ENCODE measurements around the gene EXOSC1. TPM values are rescaled to one million over a fixed set of nuclear protein-coding genes. Genes with fewer than 3 reads are reported as not detected.

EXOSC1 gene
- total RNA-seq, 2 experiments from 2014 or later = 28.8 to 29.7 TPM

DNA sequence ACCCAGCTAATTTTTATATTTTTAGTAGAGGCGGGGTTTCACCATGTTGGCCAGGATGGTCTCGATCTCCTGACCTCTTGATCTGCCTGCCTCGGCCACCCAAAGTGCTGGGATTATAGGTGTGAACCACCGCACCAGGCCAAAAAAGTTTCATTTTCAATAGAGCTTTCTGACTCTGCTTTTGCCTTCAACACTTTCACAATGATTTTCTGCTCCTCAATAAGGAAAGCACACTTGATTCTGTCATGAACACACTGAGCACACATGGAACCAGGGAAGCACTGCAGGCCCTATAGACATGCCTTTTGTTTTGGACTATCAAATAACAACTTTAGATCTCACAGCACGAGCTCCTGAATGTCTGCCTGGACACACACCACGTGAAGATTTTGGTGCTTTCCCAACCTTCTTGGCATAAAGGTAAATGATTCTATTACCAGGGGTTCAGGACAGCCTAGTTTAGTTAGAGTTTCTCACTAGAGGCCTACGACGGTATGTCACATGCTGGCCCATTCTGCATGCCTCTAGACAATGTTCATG is 52.7 kb downstream of the EXOSC1 start:
- Mint-ChIP-seq H3K4me3 (no peak overlapping the region), H3K4me1 (ENCODE audit: low read depth) (no peaks in the 10 kb centered on the region), H3K27me3 (no peaks in the 10 kb centered on the region), H3K36me3 (ENCODE audit: low read depth) (peaks cover 54% of the 10 kb centered on the region), H3K27ac (no peak overlapping the region), H3K9me3 (no peaks in the 10 kb centered on the region)
- TF ChIP-seq, protein P1, sequence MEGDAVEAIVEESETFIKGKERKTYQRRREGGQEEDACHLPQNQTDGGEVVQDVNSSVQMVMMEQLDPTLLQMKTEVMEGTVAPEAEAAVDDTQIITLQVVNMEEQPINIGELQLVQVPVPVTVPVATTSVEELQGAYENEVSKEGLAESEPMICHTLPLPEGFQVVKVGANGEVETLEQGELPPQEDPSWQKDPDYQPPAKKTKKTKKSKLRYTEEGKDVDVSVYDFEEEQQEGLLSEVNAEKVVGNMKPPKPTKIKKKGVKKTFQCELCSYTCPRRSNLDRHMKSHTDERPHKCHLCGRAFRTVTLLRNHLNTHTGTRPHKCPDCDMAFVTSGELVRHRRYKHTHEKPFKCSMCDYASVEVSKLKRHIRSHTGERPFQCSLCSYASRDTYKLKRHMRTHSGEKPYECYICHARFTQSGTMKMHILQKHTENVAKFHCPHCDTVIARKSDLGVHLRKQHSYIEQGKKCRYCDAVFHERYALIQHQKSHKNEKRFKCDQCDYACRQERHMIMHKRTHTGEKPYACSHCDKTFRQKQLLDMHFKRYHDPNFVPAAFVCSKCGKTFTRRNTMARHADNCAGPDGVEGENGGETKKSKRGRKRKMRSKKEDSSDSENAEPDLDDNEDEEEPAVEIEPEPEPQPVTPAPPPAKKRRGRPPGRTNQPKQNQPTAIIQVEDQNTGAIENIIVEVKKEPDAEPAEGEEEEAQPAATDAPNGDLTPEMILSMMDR (IDR thresholded peaks at IDR 0.05) = no peak
- intact Hi-C loops (cut with DNase I, micrococcal nuclease) = no loop called here
- peaks cover 48% of the 10 kb centered on the region for H3K36me3 ChIP-seq (ENCODE audit: insufficient read depth, low read length)
- no peak for ATAC-seq (ENCODE audit: poor library complexity)
- ChIA-PET CTCF (no interaction called here), POLR2A (no interaction called here)
- DNase-seq = no peak
- H3K4me3 ChIP-seq (ENCODE audit: low read length) = no peak overlapping the region
- no peaks in the 10 kb centered on the region for H3K9me3 ChIP-seq (ENCODE audit: control insufficient read depth in 1 of 2, insufficient read depth in 1 of 2, low read length in 2 of 2)
- no peaks in the 10 kb centered on the region for H3K27me3 ChIP-seq (ENCODE audit: control insufficient read depth in 1 of 2, insufficient read depth in 2 of 2, low read length in 2 of 2)
- H3K27ac ChIP-seq (ENCODE audit: low read depth in 1 of 2, low read length in 2 of 2) = no peak overlapping the region
- no peaks in the 10 kb centered on the region for H3K4me1 ChIP-seq (ENCODE audit: insufficient read depth, low read length)

DNA sequence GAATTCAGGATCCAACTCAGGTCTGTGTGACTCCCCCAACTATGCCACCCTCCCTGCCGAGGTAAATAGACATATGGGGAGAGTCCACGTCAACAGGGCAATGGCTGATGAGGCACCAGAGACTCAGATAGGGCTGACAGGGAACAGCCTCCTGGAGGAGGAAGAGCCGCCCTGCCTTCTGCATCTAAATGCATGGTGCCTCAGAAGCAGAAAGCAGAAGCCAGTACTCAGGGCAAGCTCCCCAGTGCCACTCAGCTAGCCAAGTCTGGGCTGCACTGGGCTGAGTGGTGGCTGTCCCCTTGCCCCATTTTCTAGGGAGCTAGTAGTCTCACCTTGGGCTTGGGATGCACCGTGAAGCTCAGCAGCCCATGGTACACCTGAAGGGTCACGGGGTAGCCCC is 55.7 kb downstream of the EXOSC1 start:
- H3K36me3 Mint-ChIP-seq (ENCODE audit: low read depth) = peaks cover 71% of the 10 kb centered on the region
- Histone ChIP-seq H3K4me1 (ENCODE audit: insufficient read depth, low read length) (no peaks in the 10 kb centered on the region), H3K27me3 (ENCODE audit: control insufficient read depth in 1 of 2, insufficient read depth in 2 of 2, low read length in 2 of 2) (no peaks in the 10 kb centered on the region), H3K4me3 (ENCODE audit: low read length) (no peak overlapping the region), H3K36me3 (ENCODE audit: insufficient read depth, low read length) (peaks cover 53% of the 10 kb centered on the region), H3K27ac (ENCODE audit: low read depth in 1 of 2, low read length in 2 of 2) (no peak overlapping the region), H3K9me3 (ENCODE audit: control insufficient read depth in 1 of 2, insufficient read depth in 1 of 2, low read length in 2 of 2) (no peaks in the 10 kb centered on the region)
- CTCF ChIA-PET = no interaction called here
- no peak overlapping the region for H3K27ac Mint-ChIP-seq
- no peaks in the 10 kb centered on the region for H3K9me3 Mint-ChIP-seq
- ATAC-seq (ENCODE audit: poor library complexity) = no peak
- intact Hi-C loops (cut with DNase I, micrococcal nuclease) = no loop called here
- H3K27me3 Mint-ChIP-seq = no peaks in the 10 kb centered on the region
- H3K4me3 Mint-ChIP-seq = no peak overlapping the region
- TF ChIP-seq, protein P1 (IDR thresholded peaks at IDR 0.05) = no peak
- POLR2A ChIA-PET = no interaction called here
- DNase-seq = no peak
- no peaks in the 10 kb centered on the region for H3K4me1 Mint-ChIP-seq (ENCODE audit: low read depth)

GRCh38 chr10:97388152-97388551 is 57.7 kb downstream of the EXOSC1 start:
- Mint-ChIP-seq H3K4me3 (no peak overlapping the region), H3K27me3 (no peaks in the 10 kb centered on the region), H3K36me3 (ENCODE audit: low read depth) (peaks cover 64% of the 10 kb centered on the region), H3K27ac (no peak overlapping the region), H3K4me1 (ENCODE audit: low read depth) (no peaks in the 10 kb centered on the region), H3K9me3 (no peaks in the 10 kb centered on the region)
- POLR2A ChIA-PET = no interaction called here
- intact Hi-C loops (cut with DNase I, micrococcal nuclease) = no loop called here
- no peak overlapping the region for H3K4me3 ChIP-seq (ENCODE audit: low read length)
- ATAC-seq (ENCODE audit: poor library complexity) = no peak
- H3K27ac ChIP-seq (ENCODE audit: low read depth in 1 of 2, low read length in 2 of 2) = no peak overlapping the region
- no peaks in the 10 kb centered on the region for H3K9me3 ChIP-seq (ENCODE audit: control insufficient read depth in 1 of 2, insufficient read depth in 1 of 2, low read length in 2 of 2)
- DNase-seq = no peak
- H3K36me3 ChIP-seq (ENCODE audit: insufficient read depth, low read length) = peaks cover 54% of the 10 kb centered on the region
- CTCF ChIA-PET = no interaction called here
- TF ChIP-seq, protein P1 (IDR thresholded peaks at IDR 0.05) = no peak
- H3K4me1 ChIP-seq (ENCODE audit: insufficient read depth, low read length) = no peaks in the 10 kb centered on the region
- no peaks in the 10 kb centered on the region for H3K27me3 ChIP-seq (ENCODE audit: control insufficient read depth in 1 of 2, insufficient read depth in 2 of 2, low read length in 2 of 2)

Other genes with a start within 250 kb of the EXOSC1 start
- 1 to 10 TPM; 6.9 to 8.8 TPM for gene ARHGAP19, start 153.4 kb downstream of the EXOSC1 start, total RNA-seq
- gene FRAT1, start 126.7 kb downstream of the EXOSC1 start, total RNA-seq = 10 to 100 TPM; 45.2 to 45.5 TPM
- gene FRAT2, start 111.3 kb downstream of the EXOSC1 start, total RNA-seq = 10 to 100 TPM; 27.0 to 27.6 TPM
- 10 to 100 TPM; 84.2 to 87.6 TPM for gene RRP12, start 44.7 kb downstream of the EXOSC1 start, total RNA-seq
- 10 to 100 TPM; 50.7 to 55.5 TPM for gene PGAM1, start 19.8 kb downstream of the EXOSC1 start, total RNA-seq
- 1 to 10 TPM; 6.2 to 6.5 TPM for gene ZDHHC16, start 169 bp upstream of the EXOSC1 start, total RNA-seq
- 10 to 100 TPM; 58.4 to 65.7 TPM for gene MMS19, start 52.4 kb upstream of the EXOSC1 start, total RNA-seq
- under 1 TPM; 0.56 to 0.80 TPM for gene UBTD1, start 52.9 kb upstream of the EXOSC1 start, total RNA-seq
- not detected for gene ANKRD2, start 126.8 kb upstream of the EXOSC1 start, total RNA-seq
- gene HOGA1, start 138.4 kb upstream of the EXOSC1 start, total RNA-seq = not detected
- gene C10orf62, start 143.7 kb upstream of the EXOSC1 start, total RNA-seq = not detected
- under 1 TPM; 0.36 to 0.39 TPM for gene MORN4, start 187.5 kb upstream of the EXOSC1 start, total RNA-seq
- 10 to 100 TPM; 26.3 to 27.2 TPM for gene PI4K2A, start 194.7 kb upstream of the EXOSC1 start, total RNA-seq
- 10 to 100 TPM; 10.7 to 11.6 TPM for gene AVPI1, start 241.2 kb upstream of the EXOSC1 start, total RNA-seq

Measured in CD4-positive, alpha-beta T cell (primary cell).